ENCODE measurements around the gene RIPOR2.

- TF ChIP-seq, protein P1, sequence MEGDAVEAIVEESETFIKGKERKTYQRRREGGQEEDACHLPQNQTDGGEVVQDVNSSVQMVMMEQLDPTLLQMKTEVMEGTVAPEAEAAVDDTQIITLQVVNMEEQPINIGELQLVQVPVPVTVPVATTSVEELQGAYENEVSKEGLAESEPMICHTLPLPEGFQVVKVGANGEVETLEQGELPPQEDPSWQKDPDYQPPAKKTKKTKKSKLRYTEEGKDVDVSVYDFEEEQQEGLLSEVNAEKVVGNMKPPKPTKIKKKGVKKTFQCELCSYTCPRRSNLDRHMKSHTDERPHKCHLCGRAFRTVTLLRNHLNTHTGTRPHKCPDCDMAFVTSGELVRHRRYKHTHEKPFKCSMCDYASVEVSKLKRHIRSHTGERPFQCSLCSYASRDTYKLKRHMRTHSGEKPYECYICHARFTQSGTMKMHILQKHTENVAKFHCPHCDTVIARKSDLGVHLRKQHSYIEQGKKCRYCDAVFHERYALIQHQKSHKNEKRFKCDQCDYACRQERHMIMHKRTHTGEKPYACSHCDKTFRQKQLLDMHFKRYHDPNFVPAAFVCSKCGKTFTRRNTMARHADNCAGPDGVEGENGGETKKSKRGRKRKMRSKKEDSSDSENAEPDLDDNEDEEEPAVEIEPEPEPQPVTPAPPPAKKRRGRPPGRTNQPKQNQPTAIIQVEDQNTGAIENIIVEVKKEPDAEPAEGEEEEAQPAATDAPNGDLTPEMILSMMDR (IDR thresholded peaks at IDR 0.05 in 4 of 5, conservative IDR thresholded peaks at IDR 0.05 in 1 of 5), result no peak
- no peak for TF ChIP-seq POLR2A (IDR thresholded peaks at IDR 0.05)
Measured at GRCh38 chr6:24778121-24778520, 157.6 kb downstream of the RIPOR2 start.
